Fibroblast of mammary gland (primary cell): ENCODE results near the gene RPLP1.
"Not testable (repeated sequence)": the region's sequence is repeated elsewhere in the genome, so short reads cannot be mapped to it uniquely, and the experiment has no call there.

Source experiments
- DNase-seq: peaks from one replicate; pipeline ENCODE4 v3.0.0-alpha.2; 2010; ENCODE audit warnings: low read depth
- H3K4me3 ChIP-seq: 2 replicates; pipeline ENCODE4 v1.5.1; 2011; ENCODE audit warnings: low read depth, mild to moderate bottlenecking, low read length, moderate library complexity; ENCODE audit not compliant: control insufficient read depth
- CTCF ChIP-seq: conservative IDR thresholded peaks from 2 replicates; pipeline ENCODE4 v1.5.1; 2011; ENCODE audit warnings: low read depth, low read length, inconsistent platforms; ENCODE audit not compliant: control insufficient read depth, insufficient read depth

Gene RPLP1

DNA sequence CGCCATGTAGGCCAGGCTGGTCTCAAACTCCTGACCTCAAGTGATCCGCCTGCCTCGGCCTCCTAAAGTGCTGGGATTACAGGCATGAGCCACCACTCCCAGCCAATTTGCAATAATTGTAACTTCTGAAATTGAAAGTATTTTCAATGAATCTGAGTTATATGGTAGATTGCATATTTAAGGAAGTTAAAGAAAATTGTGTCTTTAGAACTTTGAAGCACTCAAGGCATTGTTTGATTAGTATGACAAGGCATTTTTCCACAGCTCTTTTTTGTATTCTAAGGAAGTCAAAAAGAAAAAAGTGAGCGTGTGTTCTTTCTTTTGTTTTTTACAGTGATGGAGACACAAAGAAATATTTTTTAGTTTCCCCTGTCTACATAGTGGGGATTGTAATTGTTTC, 15.7 kb upstream of the RPLP1 start:
- DNase-seq = no peak
- no peak overlapping the region for H3K4me3 ChIP-seq
- no peak for TF ChIP-seq CTCF

DNA sequence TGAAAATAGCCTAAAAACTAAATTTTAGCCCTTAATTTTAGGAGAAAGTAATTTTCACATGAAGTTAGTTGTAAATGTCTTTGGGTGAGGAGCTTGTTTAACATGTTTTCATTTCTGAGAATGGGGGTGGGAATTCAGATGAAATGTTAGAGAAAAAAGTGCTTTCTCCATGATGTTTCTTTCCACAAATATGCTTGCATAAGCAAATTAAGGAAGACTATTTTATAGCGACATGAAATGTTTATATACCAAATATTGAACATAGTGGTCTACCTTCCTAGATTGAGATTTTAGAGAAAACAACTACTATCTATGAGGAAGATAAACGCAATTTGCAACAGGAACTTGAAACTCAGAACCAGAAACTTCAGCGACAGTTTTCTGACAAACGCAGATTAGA, 13.0 kb upstream of the RPLP1 start:
- no peak for TF ChIP-seq CTCF
- DNase-seq = no peak
- no peak overlapping the region for H3K4me3 ChIP-seq

DNA sequence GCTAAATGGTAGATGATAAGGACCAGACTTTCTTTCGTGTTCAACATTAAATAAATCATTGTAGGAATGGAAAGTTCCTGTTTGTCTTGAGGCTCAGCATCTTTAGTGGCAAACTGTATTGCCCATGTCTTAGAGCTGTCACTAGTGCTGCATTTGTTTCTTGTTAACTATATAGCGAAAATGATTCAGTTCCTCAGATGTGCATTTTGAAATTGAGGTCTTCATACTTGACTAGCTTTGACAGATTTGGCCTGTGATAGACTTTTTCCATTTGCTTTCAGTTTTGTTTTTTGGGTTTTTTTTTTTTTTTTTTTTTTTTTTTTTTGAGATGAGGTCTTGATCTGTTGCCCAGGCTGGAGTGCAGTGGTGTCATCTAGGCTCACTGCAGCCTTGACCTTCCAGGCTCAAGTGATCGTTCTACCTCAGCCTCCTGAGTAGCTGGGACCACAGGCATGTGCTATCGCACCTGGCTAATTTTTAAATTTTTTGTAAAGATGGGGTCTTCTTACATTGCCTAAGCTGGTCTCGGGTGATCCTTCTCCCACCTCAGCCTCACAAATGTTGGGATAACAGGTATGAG, 9.5 kb upstream of the RPLP1 start:
- no peak for DNase-seq
- no peak overlapping the region for H3K4me3 ChIP-seq
- TF ChIP-seq CTCF = no peak

GRCh38 chr15:69444686-69445085, 7.9 kb upstream of the RPLP1 start:
- no peak for TF ChIP-seq CTCF
- H3K4me3 ChIP-seq = no peak overlapping the region
- DNase-seq = no peak

GRCh38 chr15:69446953-69447352, 5.7 kb upstream of the RPLP1 start:
- DNase-seq = no peak
- no peak for TF ChIP-seq CTCF
- H3K4me3 ChIP-seq = no peak overlapping the region

- H3K4me3 ChIP-seq, DNase-seq: not testable (repeated sequence)
These were observed 2.4 kb upstream of the RPLP1 start for GRCh38 chr15:69450221-69450620.

GRCh38 chr15:69450968-69451695, 1.5 kb upstream of the RPLP1 start:
- no peak overlapping the region for H3K4me3 ChIP-seq
- no peak for TF ChIP-seq CTCF
- DNase-seq = peak; percentile 56
